Karpas-422 (cell line): ENCODE data around the gene SLFN5. TPM values are rescaled to one million over a fixed set of nuclear protein-coding genes. Genes with fewer than 3 reads are reported as not detected.

Experiments used
- DNase-seq: peaks from one replicate; pipeline ENCODE4 v3.0.0-alpha.2; 2015
- H2AFZ ChIP-seq: fragments of 200-600 bp; sonication (generic); 2 replicates; pipeline ENCODE4 v1.6.1; 2014; ENCODE audit warnings: antibody characterized with exemption, low read length, mixed read lengths
- H3K27ac ChIP-seq: fragments of 200-600 bp; sonication (generic); 2 replicates; pipeline ENCODE4 v1.5.1; 2014; ENCODE audit warnings: mild to moderate bottlenecking, low read length, moderate library complexity
- H3K27me3 ChIP-seq: fragments of 200-600 bp; sonication (generic); 2 replicates; pipeline ENCODE4 v1.6.1; 2014; ENCODE audit warnings: low read length, mixed read lengths
- H3K36me3 ChIP-seq: fragments of 200-600 bp; sonication (generic); 2 replicates; pipeline ENCODE4 v1.6.1; 2014; ENCODE audit warnings: low read length, mixed read lengths; ENCODE audit not compliant: insufficient read depth
- H3K4me1 ChIP-seq: fragments of 200-600 bp; sonication (generic); 2 replicates; pipeline ENCODE4 v1.6.1; 2014; ENCODE audit warnings: mild to moderate bottlenecking, low read length, mixed read lengths
- H3K4me2 ChIP-seq: fragments of 200-600 bp; sonication (generic); 2 replicates; pipeline ENCODE4 v1.6.1; 2014; ENCODE audit warnings: low read length, low read depth, mild to moderate bottlenecking; ENCODE audit not compliant: poor library complexity, severe bottlenecking
- H3K4me3 ChIP-seq: fragments of 200-600 bp; sonication (generic); 2 replicates; pipeline ENCODE4 v1.5.1; 2014; ENCODE audit warnings: mild to moderate bottlenecking, antibody characterized with exemption, low read length, mixed read lengths
- H3K79me2 ChIP-seq: fragments of 200-600 bp; sonication (generic); 2 replicates; pipeline ENCODE4 v1.6.1; 2014; ENCODE audit warnings: mild to moderate bottlenecking, low read length, mixed read lengths
- H3K9ac ChIP-seq: fragments of 200-600 bp; sonication (generic); 2 replicates; pipeline ENCODE4 v1.6.0; 2014; ENCODE audit warnings: low read length
- H3K9me2 ChIP-seq: fragments of 200-600 bp; sonication (generic), shearing (Covaris generic); replicated peaks from 2 replicates; pipeline ENCODE4 v1.6.0; 2014; ENCODE audit warnings: mild to moderate bottlenecking, low read length, moderate library complexity; ENCODE audit not compliant: insufficient read depth
- H3K9me3 ChIP-seq: fragments of 300-700, 200-600 bp; sonication (generic); 2 replicates; pipeline ENCODE4 v1.6.1; 2014; ENCODE audit warnings: low read length, mixed read lengths
- H4K20me1 ChIP-seq: fragments of 200-600 bp; sonication (generic); 2 replicates; pipeline ENCODE4 v1.6.1; 2014; ENCODE audit warnings: mild to moderate bottlenecking, antibody characterized with exemption, low read length, low read depth; ENCODE audit not compliant: insufficient read depth
- total RNA-seq: library from RNA; depleted of rRNA; stranded (reverse); fragments of >200 nt; shearing (Covaris generic); gene quantifications from 2 replicates; pipeline ENCODE4 v1.2.3, GENCODE V29; 2014; ENCODE audit warnings: low replicate concordance; rRNA removed

The SLFN5 gene
- total RNA-seq, 1 experiment from 2014 or later: 0.22 TPM

DNA sequence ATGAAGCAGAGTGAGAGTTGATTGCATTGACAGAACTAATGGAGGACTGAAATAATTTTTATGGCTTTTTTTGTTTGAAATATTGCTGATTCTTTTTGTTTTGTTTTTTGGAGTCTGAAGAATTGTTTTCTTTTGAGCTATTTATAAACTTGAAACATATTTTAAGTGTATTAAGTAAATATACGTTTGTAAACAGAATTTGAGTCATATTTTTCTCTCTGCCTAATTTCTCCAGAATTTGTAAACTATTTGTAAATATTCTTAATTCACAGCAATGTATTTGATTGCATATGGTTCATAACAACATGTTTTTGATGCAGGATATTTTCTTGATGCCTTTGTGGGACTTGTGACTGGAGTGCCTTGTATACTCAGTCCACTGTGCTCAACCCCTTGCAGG, 79.9 kb downstream of the SLFN5 start:
- Histone ChIP-seq H2AFZ (no peak overlapping the region), H3K36me3 (no peaks in the 10 kb centered on the region), H4K20me1 (no peaks in the 10 kb centered on the region), H3K4me1 (no peaks in the 10 kb centered on the region), H3K27ac (no peak overlapping the region), H3K9ac (no peak overlapping the region), H3K27me3 (no peaks in the 10 kb centered on the region), H3K4me2 (no peak overlapping the region), H3K79me2 (no peaks in the 10 kb centered on the region), H3K9me2 (no peaks in the 10 kb centered on the region), H3K9me3 (no peaks in the 10 kb centered on the region), H3K4me3 (no peak overlapping the region)
- DNase-seq: no peak

Other genes with a start within 250 kb of the SLFN5 start
- gene RFFL, start 179.4 kb upstream of the SLFN5 start, total RNA-seq: 14.6 and 16.3 TPM in 2 replicates
- gene RAD51D, start 123.2 kb upstream of the SLFN5 start, total RNA-seq: 7.2 and 9.0 TPM in 2 replicates
- gene FNDC8, start 121.5 kb upstream of the SLFN5 start, total RNA-seq: not detected in 2 replicates
- 14.1 and 22.5 TPM in 2 replicates for gene NLE1, start 100.8 kb upstream of the SLFN5 start, total RNA-seq
- not detected in 2 replicates for gene UNC45B, start 95.3 kb upstream of the SLFN5 start, total RNA-seq
- gene SLC35G3, start 48.7 kb upstream of the SLFN5 start, total RNA-seq: not detected in 2 replicates
- not detected in 2 replicates for gene SLFN11, start 130.5 kb downstream of the SLFN5 start, total RNA-seq
- not detected in 2 replicates for gene SLFN12, start 189.4 kb downstream of the SLFN5 start, total RNA-seq
- 0.07 and 0.30 TPM in 2 replicates for gene SLFN13, start 205.7 kb downstream of the SLFN5 start, total RNA-seq